Neural cell (in vitro differentiated cells): ENCODE measurements around the gene MTHFD1.

Experiments
- EP300 ChIP-seq: fragments of 450-650 bp; conservative IDR thresholded peaks from 2 replicates; pipeline ENCODE4 v1.6.1; 2014; ENCODE audit warnings: antibody characterized with exemption, mild to moderate bottlenecking, moderate library complexity; ENCODE audit not compliant: poor library complexity, severe bottlenecking
- EZH2 ChIP-seq: fragments of 200-600, 300-800 bp; shearing (Covaris generic), sonication (generic); IDR thresholded peaks from 2 replicates; pipeline ENCODE4 v1.6.1; 2014; ENCODE audit warnings: antibody characterized with exemption, low read length, borderline replicate concordance, mild to moderate bottlenecking; ENCODE audit not compliant: insufficient read depth, poor library complexity, severe bottlenecking
- POLR2AphosphoS5 ChIP-seq: IDR thresholded peaks from 2 replicates; pipeline ENCODE4 v1.6.1; 2012
- TAF1 ChIP-seq: IDR thresholded peaks from 2 replicates; pipeline ENCODE4 v1.6.1; 2012; ENCODE audit warnings: low read depth
- TF ChIP-seq, protein P1 (sequence below): fragments of 450-650 bp; IDR thresholded peaks from 2 replicates; pipeline ENCODE4 v1.5.1; 2014; ENCODE audit warnings: antibody characterized with exemption, mild to moderate bottlenecking, moderate library complexity; ENCODE audit not compliant: poor library complexity, severe bottlenecking

DNA sequence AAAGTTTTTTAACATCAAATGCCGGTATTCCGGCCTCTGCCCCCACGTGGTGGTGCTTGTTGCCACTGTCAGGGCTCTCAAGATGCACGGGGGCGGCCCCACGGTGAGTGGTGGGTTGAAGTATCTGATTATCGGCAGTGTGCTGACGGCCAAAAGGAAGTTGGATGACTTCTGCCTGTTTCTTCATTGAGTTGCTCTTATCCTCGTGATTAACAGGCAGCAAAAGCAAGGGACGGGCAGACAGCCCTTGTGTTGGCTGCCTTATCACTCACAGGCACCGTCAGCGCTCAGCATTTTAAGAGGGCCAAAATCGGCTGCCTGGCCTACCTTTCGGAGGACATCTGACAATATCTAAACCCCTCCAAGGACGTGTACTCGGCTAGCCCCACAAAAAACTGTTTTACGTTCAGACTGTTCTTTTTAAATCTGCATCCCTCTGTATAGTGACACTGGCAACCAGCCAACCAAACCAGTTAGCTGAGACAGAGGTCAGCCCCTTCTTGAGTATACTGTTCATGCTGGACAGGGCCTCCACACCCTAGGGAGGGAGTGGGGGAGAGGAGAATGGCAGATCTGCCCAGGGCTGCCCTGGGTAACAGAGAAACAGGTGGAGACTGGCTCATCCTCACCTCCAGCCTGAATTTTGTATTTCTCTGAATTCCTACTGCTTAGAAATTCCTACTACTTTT is 54.3 kb downstream of the MTHFD1 start:
- TF ChIP-seq, protein P1, sequence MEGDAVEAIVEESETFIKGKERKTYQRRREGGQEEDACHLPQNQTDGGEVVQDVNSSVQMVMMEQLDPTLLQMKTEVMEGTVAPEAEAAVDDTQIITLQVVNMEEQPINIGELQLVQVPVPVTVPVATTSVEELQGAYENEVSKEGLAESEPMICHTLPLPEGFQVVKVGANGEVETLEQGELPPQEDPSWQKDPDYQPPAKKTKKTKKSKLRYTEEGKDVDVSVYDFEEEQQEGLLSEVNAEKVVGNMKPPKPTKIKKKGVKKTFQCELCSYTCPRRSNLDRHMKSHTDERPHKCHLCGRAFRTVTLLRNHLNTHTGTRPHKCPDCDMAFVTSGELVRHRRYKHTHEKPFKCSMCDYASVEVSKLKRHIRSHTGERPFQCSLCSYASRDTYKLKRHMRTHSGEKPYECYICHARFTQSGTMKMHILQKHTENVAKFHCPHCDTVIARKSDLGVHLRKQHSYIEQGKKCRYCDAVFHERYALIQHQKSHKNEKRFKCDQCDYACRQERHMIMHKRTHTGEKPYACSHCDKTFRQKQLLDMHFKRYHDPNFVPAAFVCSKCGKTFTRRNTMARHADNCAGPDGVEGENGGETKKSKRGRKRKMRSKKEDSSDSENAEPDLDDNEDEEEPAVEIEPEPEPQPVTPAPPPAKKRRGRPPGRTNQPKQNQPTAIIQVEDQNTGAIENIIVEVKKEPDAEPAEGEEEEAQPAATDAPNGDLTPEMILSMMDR = no peak
- no peak for TF ChIP-seq POLR2AphosphoS5
- no peak for TF ChIP-seq TAF1
- TF ChIP-seq EP300 = no peak
- no peak for TF ChIP-seq EZH2
